NOMO-1 (cell line): ENCODE measurements around the gene SPATA46.
"Not testable (repeated sequence)": the region's sequence is repeated elsewhere in the genome, so short reads cannot be mapped to it uniquely, and the experiment has no call there.

Experiments used
- DNase-seq, 2 experiments: peaks; one replicate each; lab custom pipeline; 2025; ENCODE audit not compliant: unreplicated experiment in 2 of 2; lab: John Stamatoyannopoulos, UW

SPATA46 gene

GRCh38 chr1:162376691-162377090 lies at the start of gene SPATA46:
Gene SPATA46, minus strand, starts transcription at chr1:162376854. Its CDS starts 64 bp downstream, at chr1:162376790.
- DNase-seq, result no peak

- DNase-seq, result peak; percentile 83 to 95
Observed at GRCh38 chr1:162422662-162423375, 46.2 kb upstream of the SPATA46 start.

- peak; percentile 9 to 19 for DNase-seq
Observed at GRCh38 chr1:162421258-162422164, 44.9 kb upstream of the SPATA46 start.

GRCh38 chr1:162420120-162420519 lies 43.5 kb upstream of the SPATA46 start:
- DNase-seq, result no peak

GRCh38 chr1:162419450-162419931 lies 42.8 kb upstream of the SPATA46 start:
- not testable (repeated sequence) for DNase-seq

- not testable (repeated sequence) for DNase-seq
Observed at GRCh38 chr1:162418584-162418983, 41.9 kb upstream of the SPATA46 start.

GRCh38 chr1:162417650-162418049 lies 41.0 kb upstream of the SPATA46 start:
- DNase-seq, result no peak

GRCh38 chr1:162416909-162417308 lies 40.3 kb upstream of the SPATA46 start:
- DNase-seq, result no peak

GRCh38 chr1:162416215-162416614 lies 39.6 kb upstream of the SPATA46 start:
- DNase-seq, result no peak

GRCh38 chr1:162412002-162412401 lies 35.3 kb upstream of the SPATA46 start, which contains the start of gene SH2D1B:
Gene SH2D1B, minus strand, starts transcription at chr1:162412136. Its CDS starts 120 bp downstream, at chr1:162412016.
- DNase-seq, result no peak

GRCh38 chr1:162407539-162407938 lies 30.9 kb upstream of the SPATA46 start:
- no peak for DNase-seq

GRCh38 chr1:162406811-162407210 lies 30.2 kb upstream of the SPATA46 start:
- DNase-seq, result no peak

- no peak for DNase-seq
Observed at GRCh38 chr1:162405800-162406199, 29.1 kb upstream of the SPATA46 start.

- DNase-seq, result no peak
Observed at GRCh38 chr1:162404550-162405160, 28.0 kb upstream of the SPATA46 start.

GRCh38 chr1:162400790-162401355 lies 24.2 kb upstream of the SPATA46 start:
- no peak for DNase-seq

- DNase-seq, result no peak
Observed at GRCh38 chr1:162398999-162399580, 22.4 kb upstream of the SPATA46 start.

GRCh38 chr1:162397943-162398560 lies 21.4 kb upstream of the SPATA46 start:
- DNase-seq, result no peak

GRCh38 chr1:162397039-162397448 lies 20.4 kb upstream of the SPATA46 start:
- no peak for DNase-seq

GRCh38 chr1:162396201-162396906 lies 19.7 kb upstream of the SPATA46 start:
- no peak for DNase-seq
